Measurements from ENCODE around the gene SEPTIN7.

DNA sequence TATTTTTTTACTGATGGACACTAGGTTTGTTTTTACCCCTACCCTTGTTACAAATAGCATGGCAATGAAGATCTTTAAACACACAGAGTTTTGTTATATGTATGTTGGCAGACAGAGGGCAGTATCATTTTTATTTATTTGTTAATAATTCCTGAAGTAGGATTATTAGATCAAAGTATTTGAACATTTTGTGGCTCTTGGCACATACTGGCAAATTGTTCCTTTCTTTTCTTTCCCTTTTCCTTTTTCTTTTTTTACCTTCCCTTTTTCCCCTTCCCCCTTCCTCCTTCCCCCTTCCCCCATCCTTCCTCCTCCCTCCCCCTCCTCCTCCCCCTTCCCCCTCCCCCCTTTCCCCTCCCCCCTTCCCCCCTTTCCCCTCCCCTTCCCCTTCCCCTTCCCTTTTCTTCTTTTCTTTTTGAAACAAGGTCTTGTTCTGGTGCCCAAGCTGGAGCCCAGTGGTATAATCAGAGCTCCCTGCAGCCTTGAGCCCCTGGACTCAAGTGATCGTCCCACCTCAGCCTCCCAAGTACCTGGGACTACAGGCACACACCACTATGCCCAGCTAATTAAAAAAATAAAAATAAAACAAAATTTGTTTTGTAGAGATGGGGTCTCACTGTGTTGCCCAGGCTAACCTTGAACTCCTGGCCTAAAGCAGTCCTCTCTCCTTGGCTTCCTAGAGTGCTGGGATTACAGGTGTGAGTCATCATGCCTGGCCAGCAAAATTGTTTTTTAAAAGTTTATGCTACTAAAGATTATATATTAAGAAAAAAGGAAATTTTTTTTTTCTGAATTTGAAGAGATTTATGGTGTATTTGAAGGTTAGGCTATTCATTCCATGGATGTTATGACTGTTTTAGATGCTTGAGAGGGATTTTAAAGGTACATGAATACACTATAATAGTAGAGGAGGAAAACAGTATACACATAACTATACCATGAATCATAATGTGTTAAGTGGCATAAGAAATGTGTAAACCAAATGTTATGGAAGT, 39.3 kb downstream of the SEPTIN7 start:
- TF ChIP-seq, protein P1, sequence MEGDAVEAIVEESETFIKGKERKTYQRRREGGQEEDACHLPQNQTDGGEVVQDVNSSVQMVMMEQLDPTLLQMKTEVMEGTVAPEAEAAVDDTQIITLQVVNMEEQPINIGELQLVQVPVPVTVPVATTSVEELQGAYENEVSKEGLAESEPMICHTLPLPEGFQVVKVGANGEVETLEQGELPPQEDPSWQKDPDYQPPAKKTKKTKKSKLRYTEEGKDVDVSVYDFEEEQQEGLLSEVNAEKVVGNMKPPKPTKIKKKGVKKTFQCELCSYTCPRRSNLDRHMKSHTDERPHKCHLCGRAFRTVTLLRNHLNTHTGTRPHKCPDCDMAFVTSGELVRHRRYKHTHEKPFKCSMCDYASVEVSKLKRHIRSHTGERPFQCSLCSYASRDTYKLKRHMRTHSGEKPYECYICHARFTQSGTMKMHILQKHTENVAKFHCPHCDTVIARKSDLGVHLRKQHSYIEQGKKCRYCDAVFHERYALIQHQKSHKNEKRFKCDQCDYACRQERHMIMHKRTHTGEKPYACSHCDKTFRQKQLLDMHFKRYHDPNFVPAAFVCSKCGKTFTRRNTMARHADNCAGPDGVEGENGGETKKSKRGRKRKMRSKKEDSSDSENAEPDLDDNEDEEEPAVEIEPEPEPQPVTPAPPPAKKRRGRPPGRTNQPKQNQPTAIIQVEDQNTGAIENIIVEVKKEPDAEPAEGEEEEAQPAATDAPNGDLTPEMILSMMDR (IDR thresholded peaks at IDR 0.05): peak; percentile 19; the same call in 1 of the 2 replicates
- TF ChIP-seq, protein P2, sequence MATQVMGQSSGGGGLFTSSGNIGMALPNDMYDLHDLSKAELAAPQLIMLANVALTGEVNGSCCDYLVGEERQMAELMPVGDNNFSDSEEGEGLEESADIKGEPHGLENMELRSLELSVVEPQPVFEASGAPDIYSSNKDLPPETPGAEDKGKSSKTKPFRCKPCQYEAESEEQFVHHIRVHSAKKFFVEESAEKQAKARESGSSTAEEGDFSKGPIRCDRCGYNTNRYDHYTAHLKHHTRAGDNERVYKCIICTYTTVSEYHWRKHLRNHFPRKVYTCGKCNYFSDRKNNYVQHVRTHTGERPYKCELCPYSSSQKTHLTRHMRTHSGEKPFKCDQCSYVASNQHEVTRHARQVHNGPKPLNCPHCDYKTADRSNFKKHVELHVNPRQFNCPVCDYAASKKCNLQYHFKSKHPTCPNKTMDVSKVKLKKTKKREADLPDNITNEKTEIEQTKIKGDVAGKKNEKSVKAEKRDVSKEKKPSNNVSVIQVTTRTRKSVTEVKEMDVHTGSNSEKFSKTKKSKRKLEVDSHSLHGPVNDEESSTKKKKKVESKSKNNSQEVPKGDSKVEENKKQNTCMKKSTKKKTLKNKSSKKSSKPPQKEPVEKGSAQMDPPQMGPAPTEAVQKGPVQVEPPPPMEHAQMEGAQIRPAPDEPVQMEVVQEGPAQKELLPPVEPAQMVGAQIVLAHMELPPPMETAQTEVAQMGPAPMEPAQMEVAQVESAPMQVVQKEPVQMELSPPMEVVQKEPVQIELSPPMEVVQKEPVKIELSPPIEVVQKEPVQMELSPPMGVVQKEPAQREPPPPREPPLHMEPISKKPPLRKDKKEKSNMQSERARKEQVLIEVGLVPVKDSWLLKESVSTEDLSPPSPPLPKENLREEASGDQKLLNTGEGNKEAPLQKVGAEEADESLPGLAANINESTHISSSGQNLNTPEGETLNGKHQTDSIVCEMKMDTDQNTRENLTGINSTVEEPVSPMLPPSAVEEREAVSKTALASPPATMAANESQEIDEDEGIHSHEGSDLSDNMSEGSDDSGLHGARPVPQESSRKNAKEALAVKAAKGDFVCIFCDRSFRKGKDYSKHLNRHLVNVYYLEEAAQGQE (IDR thresholded peaks at IDR 0.05; ENCODE audit: insufficient read depth in 1 of 2, low read depth in 2 of 2, low read length in 1 of 2): no peak
